Measurements from ENCODE around the gene AKAP4.

AKAP4 gene, protein sequence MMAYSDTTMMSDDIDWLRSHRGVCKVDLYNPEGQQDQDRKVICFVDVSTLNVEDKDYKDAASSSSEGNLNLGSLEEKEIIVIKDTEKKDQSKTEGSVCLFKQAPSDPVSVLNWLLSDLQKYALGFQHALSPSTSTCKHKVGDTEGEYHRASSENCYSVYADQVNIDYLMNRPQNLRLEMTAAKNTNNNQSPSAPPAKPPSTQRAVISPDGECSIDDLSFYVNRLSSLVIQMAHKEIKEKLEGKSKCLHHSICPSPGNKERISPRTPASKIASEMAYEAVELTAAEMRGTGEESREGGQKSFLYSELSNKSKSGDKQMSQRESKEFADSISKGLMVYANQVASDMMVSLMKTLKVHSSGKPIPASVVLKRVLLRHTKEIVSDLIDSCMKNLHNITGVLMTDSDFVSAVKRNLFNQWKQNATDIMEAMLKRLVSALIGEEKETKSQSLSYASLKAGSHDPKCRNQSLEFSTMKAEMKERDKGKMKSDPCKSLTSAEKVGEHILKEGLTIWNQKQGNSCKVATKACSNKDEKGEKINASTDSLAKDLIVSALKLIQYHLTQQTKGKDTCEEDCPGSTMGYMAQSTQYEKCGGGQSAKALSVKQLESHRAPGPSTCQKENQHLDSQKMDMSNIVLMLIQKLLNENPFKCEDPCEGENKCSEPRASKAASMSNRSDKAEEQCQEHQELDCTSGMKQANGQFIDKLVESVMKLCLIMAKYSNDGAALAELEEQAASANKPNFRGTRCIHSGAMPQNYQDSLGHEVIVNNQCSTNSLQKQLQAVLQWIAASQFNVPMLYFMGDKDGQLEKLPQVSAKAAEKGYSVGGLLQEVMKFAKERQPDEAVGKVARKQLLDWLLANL

GRCh38 chrX:50200907-50201306, at the start of gene AKAP4:
AKAP4 (minus strand) TSS chrX:50201007; CDS start chrX:50200889, 118 bp downstream.
- DNase-seq = no peak

- DNase-seq = no peak
These were observed 10.7 kb upstream of the AKAP4 start for GRCh38 chrX:50211510-50211909.

GRCh38 chrX:50206753-50207152, 5.9 kb upstream of the AKAP4 start:
- no peak for DNase-seq

GRCh38 chrX:50204364-50204899, 3.6 kb upstream of the AKAP4 start, which contains the start of gene CCNB3:
CCNB3 (plus strand) TSS chrX:50204765; CDS start chrX:50285164, 80,399 bp downstream.
- peak; percentile 68 for DNase-seq

DNA sequence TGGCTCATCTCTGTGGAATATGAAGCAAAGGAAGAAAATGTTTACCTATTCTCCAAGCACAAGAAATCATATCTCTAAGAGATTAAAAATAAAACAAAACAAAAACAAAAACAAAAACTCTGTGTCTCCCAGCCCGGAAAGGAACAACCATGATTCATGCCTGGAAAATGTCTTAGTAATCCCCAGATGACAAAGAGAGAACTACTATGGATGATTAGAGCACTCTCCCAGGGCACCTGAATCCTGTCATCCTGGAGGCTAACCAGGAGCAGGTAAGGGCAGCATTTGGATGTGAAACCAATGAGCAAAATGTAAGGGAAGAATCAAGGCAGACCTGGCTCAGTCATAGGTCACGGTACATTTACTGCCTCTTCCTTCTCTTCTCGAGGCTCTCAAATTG, 1.7 kb upstream of the AKAP4 start:
- no peak for DNase-seq

DNA sequence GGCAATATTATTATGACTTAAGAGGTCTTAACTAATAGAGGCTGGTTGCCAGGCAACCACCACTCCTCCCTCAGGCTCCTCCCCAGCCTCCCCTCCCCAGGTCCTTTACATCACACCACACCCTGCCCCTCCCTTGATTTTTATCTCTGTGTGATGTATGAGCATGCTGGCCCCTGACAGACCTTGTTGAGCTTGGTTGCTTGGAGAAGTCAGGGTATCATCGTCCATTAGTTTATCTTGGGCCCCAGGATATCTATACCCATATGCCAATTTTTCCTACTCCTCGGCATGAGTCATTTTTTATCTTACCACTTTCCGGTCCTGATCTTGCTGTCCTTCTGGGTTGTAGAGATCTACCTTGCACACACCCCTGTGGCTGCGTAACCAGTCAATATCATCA, 2.5 kb downstream of the AKAP4 start:
- no peak for DNase-seq

DNA sequence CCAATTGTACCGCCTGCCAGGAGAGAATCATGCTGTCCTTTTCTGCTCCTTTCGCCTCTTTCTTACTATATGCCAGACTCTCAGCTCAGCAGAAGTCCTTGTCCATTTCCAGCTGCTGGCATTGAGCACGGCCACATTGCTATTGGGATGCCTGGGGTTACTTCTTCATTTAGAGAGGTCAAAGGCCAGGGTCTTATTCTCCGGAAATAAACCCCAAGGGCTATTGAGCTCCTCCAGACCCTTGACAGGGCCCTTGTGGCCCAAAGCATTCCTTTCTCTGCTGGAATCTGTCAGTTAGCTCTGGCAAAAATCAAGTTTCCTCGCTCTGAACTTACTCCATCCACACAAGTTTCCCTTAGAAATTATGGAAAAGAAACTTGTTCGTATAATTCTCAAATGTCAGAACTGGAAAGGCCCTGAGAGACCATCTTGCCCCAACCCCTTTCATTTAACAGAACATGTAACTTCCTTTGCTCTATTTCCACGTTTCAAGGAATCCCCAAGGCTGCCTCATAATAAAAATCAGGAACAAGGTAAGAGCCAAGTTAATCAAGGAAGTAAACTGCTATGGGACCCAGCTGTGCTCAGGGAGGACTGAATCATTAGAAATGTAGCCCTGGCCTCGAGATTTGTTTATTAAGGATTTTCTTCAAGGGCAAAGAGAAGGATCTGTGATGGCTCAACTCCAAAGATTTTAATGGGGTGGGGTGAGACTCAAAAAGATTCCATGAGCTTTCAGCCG, 11.8 kb downstream of the AKAP4 start:
- DNase-seq = no peak

DNA sequence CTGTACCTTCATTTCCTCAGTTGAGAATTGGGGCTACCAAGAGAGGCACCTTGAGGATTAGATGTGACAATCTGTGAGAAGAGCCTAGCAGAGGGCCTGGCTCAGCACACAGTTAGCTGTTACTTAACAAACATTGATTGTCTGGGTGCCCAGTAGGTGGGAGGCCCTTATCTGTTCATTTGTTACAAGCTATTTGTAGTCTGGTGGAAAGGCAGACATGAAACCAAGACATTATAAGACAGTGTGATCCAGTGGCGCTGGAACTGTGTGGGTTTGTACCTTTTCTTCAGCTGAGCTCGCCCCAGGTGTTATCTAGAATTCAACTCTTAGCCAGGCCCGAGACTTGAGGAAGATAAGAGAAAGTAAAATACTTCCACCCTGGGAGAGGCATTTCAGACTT, 16.9 kb downstream of the AKAP4 start:
- DNase-seq = no peak

DNA sequence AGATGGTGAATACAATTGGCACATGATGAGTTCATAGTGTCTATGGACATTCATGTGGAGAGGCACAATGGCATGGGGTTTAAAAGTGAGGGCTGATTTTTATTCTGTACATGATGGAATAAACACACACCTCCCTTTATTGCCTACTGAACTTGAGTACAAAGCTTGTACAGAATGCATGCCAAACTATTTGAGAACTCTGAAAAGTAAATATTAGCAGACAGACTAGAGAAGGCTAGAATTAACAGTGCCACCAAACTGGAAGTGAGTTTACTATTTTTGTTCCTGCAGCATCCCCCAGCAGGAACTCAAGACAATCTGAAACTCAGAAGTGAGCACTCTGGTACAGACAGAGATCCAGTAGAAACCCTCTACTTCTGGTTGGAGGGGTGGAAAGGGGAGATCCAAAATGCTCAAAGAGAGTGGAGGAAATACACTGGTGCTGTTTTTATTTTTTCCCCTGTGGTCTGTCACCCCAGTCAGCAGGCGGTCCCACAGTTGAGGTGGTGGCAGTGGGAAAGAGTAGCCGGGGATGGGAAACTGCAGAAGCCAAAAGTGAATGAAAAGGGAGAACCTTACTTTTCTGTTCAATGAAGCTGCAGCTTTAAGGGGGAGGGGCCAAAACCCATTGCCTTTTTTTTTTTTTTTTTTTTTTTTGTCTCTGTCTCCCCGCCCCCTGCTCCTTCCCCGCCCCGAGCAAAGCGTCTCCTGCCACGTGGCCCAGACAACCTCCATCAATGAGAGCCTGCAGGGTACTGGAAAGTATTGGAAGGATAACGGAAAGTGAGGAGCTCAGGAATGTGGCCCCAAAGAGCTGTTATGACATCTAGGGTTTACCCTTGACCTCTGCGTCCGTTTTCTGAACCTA, 20.5 kb downstream of the AKAP4 start:
- DNase-seq = no peak

DNA sequence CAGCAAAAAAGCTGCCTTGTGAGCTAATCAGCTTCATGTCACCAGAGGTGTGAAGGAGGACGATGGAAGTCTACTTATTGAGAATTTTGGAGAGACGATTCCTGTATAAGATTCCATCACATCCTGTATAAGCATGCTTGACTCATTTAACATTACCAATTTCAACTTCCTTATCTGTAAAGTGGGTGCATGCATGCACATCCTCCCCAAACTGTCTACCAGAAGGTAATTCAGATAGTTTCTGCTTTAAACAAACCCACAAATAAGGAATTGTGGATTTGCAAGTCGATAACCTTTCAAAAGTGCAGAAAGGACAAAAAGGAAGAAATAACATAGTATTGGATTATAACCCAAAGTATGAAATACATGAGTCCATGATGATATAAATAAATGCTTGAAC, 31.1 kb downstream of the AKAP4 start:
- no peak for DNase-seq

DNA sequence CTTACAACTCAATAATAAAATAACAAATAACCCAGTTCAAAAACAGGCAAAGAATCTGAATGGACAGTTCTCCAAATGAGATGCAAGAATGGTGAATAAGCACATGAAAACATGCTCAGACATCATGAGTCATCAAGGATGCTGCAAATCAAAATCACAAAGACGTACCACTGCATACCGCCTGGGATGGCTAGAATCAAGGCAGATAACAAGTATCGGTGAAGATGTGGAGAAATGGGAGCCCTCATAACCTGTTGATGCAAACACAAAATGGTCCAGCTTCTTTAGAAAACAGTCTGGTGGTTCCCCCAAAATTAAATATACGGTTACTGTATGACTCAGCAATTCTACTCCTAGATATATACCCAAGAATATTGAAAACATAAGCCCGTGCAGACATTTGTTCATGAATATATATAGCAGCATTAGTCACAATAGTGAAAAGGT, 32.5 kb downstream of the AKAP4 start:
- DNase-seq = no peak

GRCh38 chrX:50167366-50167765, 33.4 kb downstream of the AKAP4 start:
- DNase-seq = no peak

DNA sequence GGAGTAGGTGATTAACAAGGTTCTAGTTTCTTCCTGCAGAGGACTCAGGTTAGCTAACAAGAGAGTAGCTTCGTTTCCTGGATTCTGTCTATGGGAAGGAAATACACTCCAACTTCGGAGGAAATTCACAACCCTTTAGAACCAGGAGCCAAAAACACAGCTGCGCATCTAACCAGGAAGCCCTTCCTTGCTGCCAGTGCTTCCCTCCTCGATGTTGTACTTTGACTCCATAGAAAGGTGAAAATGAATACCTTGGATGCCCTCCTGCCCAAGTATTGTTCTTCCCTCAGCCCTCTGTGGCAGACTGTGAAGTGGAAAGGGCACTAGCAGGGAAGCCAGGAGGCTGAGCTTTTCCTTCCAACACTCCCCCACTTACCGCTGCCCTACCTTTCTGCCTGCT, 35.1 kb downstream of the AKAP4 start:
- DNase-seq = no peak

DNA sequence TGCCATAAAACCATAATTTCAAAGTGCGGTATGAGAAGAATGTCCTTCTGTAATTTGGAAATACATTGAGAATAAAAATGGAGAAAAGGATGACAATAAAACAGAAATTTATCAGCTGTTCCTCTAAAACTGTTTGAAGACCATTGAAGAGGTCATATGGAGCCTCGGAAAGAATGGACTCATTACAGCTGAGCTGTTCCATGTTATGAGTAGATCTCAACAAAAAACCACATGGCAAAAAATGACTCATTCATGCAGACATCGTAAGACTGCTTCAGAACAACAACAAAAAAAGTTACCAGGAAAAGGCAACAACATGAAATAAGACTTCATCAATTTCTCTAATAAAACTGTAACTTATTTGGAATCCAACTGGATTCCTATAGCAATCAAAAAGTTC, 39.7 kb downstream of the AKAP4 start:
- no peak for DNase-seq

- no peak for DNase-seq
These were observed 42.2 kb downstream of the AKAP4 start for GRCh38 chrX:50158593-50158992.

DNA sequence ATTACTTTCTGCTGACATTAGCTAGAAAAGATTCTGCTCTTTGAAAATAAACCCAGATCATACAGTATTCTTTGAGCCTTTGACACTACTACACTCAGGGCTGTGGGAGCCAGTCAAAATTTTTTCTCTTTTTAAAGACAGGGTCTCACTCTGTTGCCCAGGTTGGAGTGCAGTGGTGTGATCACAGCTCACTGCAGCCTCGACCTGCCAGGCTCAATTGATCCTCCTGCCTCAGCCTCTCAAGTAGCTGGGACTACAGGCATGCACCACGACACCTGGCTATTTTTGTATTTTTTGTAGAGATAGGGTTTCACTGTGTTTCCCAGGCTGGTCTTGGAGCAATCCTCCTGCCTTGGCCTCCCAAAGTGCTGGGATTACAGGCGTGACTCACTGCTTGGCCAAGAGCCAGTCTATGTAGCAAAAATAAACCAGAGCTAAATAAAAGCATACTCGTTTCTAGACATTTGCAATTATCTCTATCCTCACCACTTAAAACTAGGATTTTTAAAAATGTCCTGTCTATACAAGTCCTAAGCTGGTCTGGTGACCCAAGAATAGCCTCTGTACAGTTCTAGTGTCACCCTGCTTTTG, 43.2 kb downstream of the AKAP4 start:
- DNase-seq = no peak

- DNase-seq = no peak
These were observed 46.4 kb downstream of the AKAP4 start for GRCh38 chrX:50154429-50154828.

DNA sequence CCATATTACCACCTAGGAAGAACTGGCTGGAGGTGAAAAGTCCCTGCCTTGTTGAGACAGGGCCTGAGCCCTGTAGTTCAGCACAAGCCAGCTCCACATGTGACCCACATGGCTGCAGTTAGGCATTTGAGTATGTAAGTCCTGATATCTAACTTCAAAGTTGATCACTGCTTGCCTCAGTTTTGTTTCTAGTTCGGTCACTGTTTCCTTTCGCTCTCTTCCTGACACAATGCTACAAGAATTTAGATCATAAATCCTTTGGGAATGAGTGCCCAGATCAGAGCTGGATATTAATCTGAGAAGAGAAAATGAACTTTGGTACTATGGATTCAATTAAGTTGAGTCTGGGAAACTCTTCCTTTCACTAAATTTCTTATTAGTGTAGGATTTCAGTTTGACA, 48.4 kb downstream of the AKAP4 start:
- no peak for DNase-seq

- DNase-seq = no peak
These were observed 52.8 kb downstream of the AKAP4 start for GRCh38 chrX:50147972-50148371.
